ENCODE measurements around the gene GDI2.
"Not testable (repeated sequence)": the region's sequence is repeated elsewhere in the genome, so short reads cannot be mapped to it uniquely, and the experiment has no call there.

Gene GDI2

DNA sequence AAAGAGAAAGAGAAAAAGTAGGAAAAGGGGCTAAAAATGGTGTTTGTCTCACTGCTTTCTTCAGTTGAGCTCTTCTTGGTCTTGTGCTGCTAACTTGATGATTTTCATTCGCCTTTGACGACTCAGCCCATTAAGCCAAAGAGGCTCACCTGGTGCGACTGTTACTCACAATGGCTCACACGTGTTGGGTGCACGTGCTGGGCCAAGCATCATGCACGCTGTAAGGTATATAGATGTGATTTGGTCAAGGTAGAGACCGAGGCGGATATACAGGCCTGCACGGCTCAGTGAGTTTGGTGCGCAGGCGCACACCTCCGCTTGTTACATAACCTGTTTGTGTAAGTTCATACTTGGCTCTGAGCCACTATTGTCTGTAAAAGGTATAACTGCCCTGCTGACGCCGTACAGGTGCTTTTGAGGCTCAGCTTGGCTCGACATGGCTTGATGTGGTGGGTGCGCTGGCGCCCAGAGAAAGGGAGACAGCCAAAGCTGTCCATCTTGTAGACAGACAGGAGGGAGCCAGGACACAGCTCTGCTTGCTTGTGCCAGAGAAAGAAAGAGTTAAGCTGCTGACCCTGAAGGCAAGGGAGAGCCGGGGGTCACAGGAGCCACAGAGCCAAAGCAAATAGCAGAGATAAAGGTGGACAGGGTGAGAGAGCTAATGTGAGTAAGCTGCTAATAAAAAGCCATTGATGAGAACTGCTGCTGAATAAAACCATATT lies 42.9 kb upstream of the GDI2 start:
- no peak for DNase-seq (ENCODE audit: low read depth, low spot score)
- CTCF ChIA-PET, result interaction anchor here (1.0 to 1.4 kb wide), 2 partner anchors 13 to 17 kb away, joined by 3 to 4 read pairs; no protein-coding TSS in a partner anchor
- POLR2A ChIA-PET, result no interaction called here
- no peak overlapping the region for H3K4me3 ChIP-seq (ENCODE audit: low read depth, low read length)
- TF ChIP-seq, protein P1, sequence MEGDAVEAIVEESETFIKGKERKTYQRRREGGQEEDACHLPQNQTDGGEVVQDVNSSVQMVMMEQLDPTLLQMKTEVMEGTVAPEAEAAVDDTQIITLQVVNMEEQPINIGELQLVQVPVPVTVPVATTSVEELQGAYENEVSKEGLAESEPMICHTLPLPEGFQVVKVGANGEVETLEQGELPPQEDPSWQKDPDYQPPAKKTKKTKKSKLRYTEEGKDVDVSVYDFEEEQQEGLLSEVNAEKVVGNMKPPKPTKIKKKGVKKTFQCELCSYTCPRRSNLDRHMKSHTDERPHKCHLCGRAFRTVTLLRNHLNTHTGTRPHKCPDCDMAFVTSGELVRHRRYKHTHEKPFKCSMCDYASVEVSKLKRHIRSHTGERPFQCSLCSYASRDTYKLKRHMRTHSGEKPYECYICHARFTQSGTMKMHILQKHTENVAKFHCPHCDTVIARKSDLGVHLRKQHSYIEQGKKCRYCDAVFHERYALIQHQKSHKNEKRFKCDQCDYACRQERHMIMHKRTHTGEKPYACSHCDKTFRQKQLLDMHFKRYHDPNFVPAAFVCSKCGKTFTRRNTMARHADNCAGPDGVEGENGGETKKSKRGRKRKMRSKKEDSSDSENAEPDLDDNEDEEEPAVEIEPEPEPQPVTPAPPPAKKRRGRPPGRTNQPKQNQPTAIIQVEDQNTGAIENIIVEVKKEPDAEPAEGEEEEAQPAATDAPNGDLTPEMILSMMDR (IDR thresholded peaks at IDR 0.05; ENCODE audit: insufficient read depth, low read length, missing control alignments), result no peak

- no peak overlapping the region for H3K4me3 ChIP-seq (ENCODE audit: low read depth, low read length)
- no peak for DNase-seq (ENCODE audit: low read depth, low spot score)
- CTCF ChIA-PET, result no interaction called here
- TF ChIP-seq, protein P1 (IDR thresholded peaks at IDR 0.05; ENCODE audit: insufficient read depth, low read length, missing control alignments), result no peak
- POLR2A ChIA-PET, result no interaction called here
Measured at GRCh38 chr10:5854131-5854475, 40.9 kb upstream of the GDI2 start.

DNA sequence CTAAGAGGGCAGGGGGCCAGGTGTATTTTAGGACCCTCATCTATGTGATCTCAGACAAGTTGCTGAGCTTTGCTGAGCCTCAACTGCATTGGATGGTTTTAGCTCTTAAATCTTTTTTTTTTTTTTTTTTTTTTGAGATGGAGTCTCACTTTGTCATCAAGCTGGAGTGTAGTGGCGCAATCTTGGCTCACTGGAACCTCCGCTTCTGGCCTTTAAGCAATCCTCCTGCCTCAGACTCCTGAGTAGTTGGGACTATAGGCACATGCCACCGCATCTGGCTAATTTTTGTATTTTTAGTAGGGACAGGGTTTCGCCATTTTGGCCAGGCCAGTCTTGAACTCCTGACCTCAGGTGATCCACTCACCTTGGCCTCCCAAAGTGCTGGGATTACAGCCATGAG lies 33.4 kb upstream of the GDI2 start:
- POLR2A ChIA-PET; DNase-seq (ENCODE audit: low read depth, low spot score); H3K4me3 ChIP-seq (ENCODE audit: low read depth, low read length): not testable (repeated sequence)
- CTCF ChIA-PET, result interaction anchor here (1.0 kb wide), 1 partner anchor 27 kb away, joined by 5 read pairs; no protein-coding TSS in a partner anchor

DNA sequence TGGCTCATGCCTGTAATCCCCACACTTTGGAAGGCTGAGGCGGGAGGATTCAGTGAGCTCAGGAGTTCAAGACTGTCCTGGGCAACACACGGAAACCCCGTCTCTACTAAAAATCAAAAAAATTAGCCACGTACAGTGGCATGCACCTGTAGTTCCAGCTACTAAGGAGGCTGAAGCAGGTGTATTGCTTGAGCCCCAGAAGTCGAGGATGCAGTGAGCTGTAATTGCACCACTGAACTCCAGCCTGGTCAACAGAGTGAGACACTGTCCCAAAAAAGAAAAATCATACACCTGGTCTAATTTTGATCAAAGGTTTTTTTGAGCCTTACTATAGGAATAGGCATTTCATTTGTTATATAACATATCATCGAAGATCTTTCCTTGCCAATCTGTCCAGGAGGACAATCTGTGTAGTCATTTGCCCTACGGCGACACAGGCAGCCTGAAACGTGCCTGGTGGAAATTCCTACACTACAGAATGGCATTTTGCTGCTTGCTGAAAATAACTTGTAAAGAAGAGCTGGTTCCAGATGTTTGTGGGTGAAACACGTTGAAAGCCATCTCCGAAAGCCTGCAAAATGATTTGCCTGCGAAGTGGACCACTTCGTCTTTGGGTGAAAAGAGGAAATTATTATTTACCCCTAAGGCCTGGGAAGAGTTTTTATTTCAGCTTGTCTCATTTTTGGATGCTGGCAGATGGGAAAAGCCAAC lies 31.3 kb upstream of the GDI2 start:
- TF ChIP-seq, protein P1 (IDR thresholded peaks at IDR 0.05; ENCODE audit: insufficient read depth, low read length, missing control alignments), result no peak
- no peak for DNase-seq (ENCODE audit: low read depth, low spot score)
- no peak overlapping the region for H3K4me3 ChIP-seq (ENCODE audit: low read depth, low read length)
- ChIA-PET POLR2A (interaction anchor here (1.5 kb wide), 1 partner anchor 31 kb away, joined by 5 read pairs; the partner anchor contains the start of gene GDI2), CTCF (interaction anchor here (0.9 to 1.6 kb wide), 3 partner anchors 14 to 46 kb away, joined by 3 to 5 read pairs (median 3); no protein-coding TSS in a partner anchor)

DNA sequence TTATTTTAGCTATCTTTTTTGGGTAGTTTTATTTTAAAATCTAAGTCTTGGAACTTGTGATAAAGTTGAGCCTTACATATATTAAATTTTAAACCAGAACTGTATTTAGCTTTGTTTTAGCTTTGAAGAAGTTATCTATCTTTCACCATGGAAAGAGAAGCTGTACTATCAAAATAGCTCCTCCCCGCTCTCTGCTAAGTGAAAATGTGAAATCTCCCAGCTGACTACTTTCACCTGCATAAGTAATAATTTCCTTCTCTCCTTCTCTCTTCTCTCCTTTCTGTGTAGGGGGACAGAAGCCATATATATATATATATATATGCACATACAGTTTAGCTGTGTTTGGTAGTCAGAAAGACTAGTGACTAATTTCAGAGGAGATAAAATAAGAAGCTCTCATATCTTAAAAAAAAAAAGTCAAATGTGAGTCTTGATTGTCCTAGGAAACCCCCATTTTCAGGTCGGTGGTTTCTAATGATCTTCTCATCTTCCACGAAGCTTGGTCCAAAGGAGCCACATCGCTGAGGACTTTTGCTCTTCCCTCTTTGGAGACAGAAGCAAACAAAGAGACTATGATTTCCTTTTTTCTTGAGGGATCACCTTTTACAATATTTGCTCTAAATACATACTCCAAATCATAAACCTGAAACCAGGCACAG lies 30.6 kb upstream of the GDI2 start:
- POLR2A ChIA-PET, result interaction anchor here (1.5 kb wide), 1 partner anchor 30 kb away, joined by 5 read pairs; the partner anchor contains the start of gene GDI2
- no peak for DNase-seq (ENCODE audit: low read depth, low spot score)
- CTCF ChIA-PET, result interaction anchor here (0.8 to 1.6 kb wide), 3 partner anchors 15 to 29 kb away, joined by 3 to 4 read pairs (median 3); no protein-coding TSS in a partner anchor
- no peak overlapping the region for H3K4me3 ChIP-seq (ENCODE audit: low read depth, low read length)
- TF ChIP-seq, protein P1 (IDR thresholded peaks at IDR 0.05; ENCODE audit: insufficient read depth, low read length, missing control alignments), result no peak

- ChIA-PET CTCF (interaction anchor here (1.0 to 1.7 kb wide), 2 partner anchors 15 to 17 kb away, joined by 3 to 6 read pairs; no protein-coding TSS in a partner anchor), POLR2A (no interaction called here)
- TF ChIP-seq, protein P1 (IDR thresholded peaks at IDR 0.05; ENCODE audit: insufficient read depth, low read length, missing control alignments), result no peak
- no peak overlapping the region for H3K4me3 ChIP-seq (ENCODE audit: low read depth, low read length)
- no peak for DNase-seq (ENCODE audit: low read depth, low spot score)
Measured at GRCh38 chr10:5841965-5842364, 28.7 kb upstream of the GDI2 start.

All from AG04449 (cell line).